ENCODE measurements around the gene GNG11. TPM values are rescaled to one million over a fixed set of nuclear protein-coding genes. Genes with fewer than 3 reads are reported as not detected.

GNG11 gene
- total and polyA plus RNA-seq, 2 donors (not counting 1 experiment from before 2014, with no cell fraction given), result 27.2 to 46.1 TPM

DNA sequence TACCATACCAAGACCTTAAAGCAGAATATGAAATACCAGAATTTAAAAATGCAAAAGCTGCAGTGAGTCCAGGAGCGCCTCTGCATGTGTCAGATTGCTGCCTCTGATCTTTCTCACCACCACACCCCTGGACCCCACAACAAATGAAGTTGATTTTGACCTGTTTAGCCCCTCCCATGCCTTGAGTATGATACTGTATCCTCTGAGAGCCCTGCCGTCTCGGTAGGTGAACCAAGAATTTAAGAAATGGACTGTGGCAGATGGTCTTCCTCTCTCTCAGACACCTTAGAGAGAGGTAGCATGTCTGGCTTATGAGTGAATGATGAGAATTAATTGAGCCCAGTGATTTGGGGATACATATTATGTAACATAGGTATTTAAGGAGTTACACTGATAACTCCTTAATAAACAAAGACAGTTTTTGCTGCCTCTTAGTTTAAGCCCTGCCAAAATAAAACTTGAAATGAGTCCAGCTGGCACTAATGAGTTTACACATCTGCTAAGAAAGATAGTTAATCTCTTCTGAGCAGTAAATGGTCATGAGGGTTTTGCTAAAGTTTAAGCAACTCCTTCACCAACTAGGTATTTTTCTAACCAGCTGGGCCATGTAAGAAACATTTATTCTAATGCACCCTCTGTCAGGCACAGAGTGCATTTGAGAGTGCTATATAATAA is 26.4 kb upstream of the GNG11 start:
- no peak overlapping the region for H3K4me2 ChIP-seq (ENCODE audit: extremely low read depth, insufficient read depth, low read length)
- H4K20me1 ChIP-seq (ENCODE audit: control insufficient read depth, extremely low read depth, insufficient read depth, low read length), result no peaks in the 10 kb centered on the region
- H3K27me3 ChIP-seq (ENCODE audit: control insufficient read depth, insufficient read depth, low read length), result no peaks in the 10 kb centered on the region
- no peak overlapping the region for H3K9ac ChIP-seq (ENCODE audit: insufficient read depth, low read length)
- no peak overlapping the region for H2AFZ ChIP-seq (ENCODE audit: low read length)
- no peaks in the 10 kb centered on the region for H3K36me3 ChIP-seq (ENCODE audit: control insufficient read depth, insufficient read depth, low read length)
- no peak overlapping the region for H3K27ac ChIP-seq (ENCODE audit: insufficient read depth, low read length)
- H3K4me1 ChIP-seq (ENCODE audit: control insufficient read depth, extremely low read depth, insufficient read depth, low read length), result no peaks in the 10 kb centered on the region
- no peaks in the 10 kb centered on the region for H3K9me3 ChIP-seq (ENCODE audit: control insufficient read depth, insufficient read depth, low read depth, low read length)
- H3K4me3 ChIP-seq (replicated peaks in 1 of 4; ENCODE audit: control extremely low read depth in 1 of 4, insufficient read depth in 1 of 4, low read depth in 3 of 4, low read length in 4 of 4), result no peak overlapping the region
- no peak for TF ChIP-seq CTCF (conservative IDR thresholded peaks at IDR 0.05 in 1 of 2, IDR thresholded peaks at IDR 0.05 in 1 of 2; ENCODE audit: low read depth in 1 of 2, low read length in 2 of 2)
- TF ChIP-seq EZH2 (IDR thresholded peaks at IDR 0.05; ENCODE audit: low read length, missing control alignments), result no peak
- H3K79me2 ChIP-seq (ENCODE audit: control insufficient read depth, insufficient read depth, low read length), result no peaks in the 10 kb centered on the region
- peak; percentile 44 to 56 for DNase-seq (ENCODE audit: low read depth in 2 of 2)

- no peaks in the 10 kb centered on the region for H3K79me2 ChIP-seq (ENCODE audit: control insufficient read depth, insufficient read depth, low read length)
- H3K4me2 ChIP-seq (ENCODE audit: extremely low read depth, insufficient read depth, low read length), result no peak overlapping the region
- H2AFZ ChIP-seq (ENCODE audit: low read length), result no peak overlapping the region
- no peaks in the 10 kb centered on the region for H3K36me3 ChIP-seq (ENCODE audit: control insufficient read depth, insufficient read depth, low read length)
- H4K20me1 ChIP-seq (ENCODE audit: control insufficient read depth, extremely low read depth, insufficient read depth, low read length), result no peaks in the 10 kb centered on the region
- no peak overlapping the region for H3K4me3 ChIP-seq (replicated peaks in 1 of 4; ENCODE audit: control extremely low read depth in 1 of 4, insufficient read depth in 1 of 4, low read depth in 3 of 4, low read length in 4 of 4)
- no peak for DNase-seq (ENCODE audit: low read depth in 2 of 2)
- H3K27ac ChIP-seq (ENCODE audit: insufficient read depth, low read length), result no peak overlapping the region
- no peaks in the 10 kb centered on the region for H3K4me1 ChIP-seq (ENCODE audit: control insufficient read depth, extremely low read depth, insufficient read depth, low read length)
- H3K9ac ChIP-seq (ENCODE audit: insufficient read depth, low read length), result no peak overlapping the region
- no peaks in the 10 kb centered on the region for H3K9me3 ChIP-seq (ENCODE audit: control insufficient read depth, insufficient read depth, low read depth, low read length)
- no peak for TF ChIP-seq EZH2 (IDR thresholded peaks at IDR 0.05; ENCODE audit: low read length, missing control alignments)
- no peak for TF ChIP-seq CTCF (conservative IDR thresholded peaks at IDR 0.05 in 1 of 2, IDR thresholded peaks at IDR 0.05 in 1 of 2; ENCODE audit: low read depth in 1 of 2, low read length in 2 of 2)
- H3K27me3 ChIP-seq (ENCODE audit: control insufficient read depth, insufficient read depth, low read length), result no peaks in the 10 kb centered on the region
These were observed 25.5 kb upstream of the GNG11 start for GRCh38 chr7:93895859-93896600.

- Histone ChIP-seq H4K20me1 (ENCODE audit: control insufficient read depth, extremely low read depth, insufficient read depth, low read length) (no peaks in the 10 kb centered on the region), H2AFZ (ENCODE audit: low read length) (no peak overlapping the region), H3K4me3 (replicated peaks in 1 of 4; ENCODE audit: control extremely low read depth in 1 of 4, insufficient read depth in 1 of 4, low read depth in 3 of 4, low read length in 4 of 4) (no peak overlapping the region), H3K27me3 (ENCODE audit: control insufficient read depth, insufficient read depth, low read length) (no peaks in the 10 kb centered on the region), H3K4me2 (ENCODE audit: extremely low read depth, insufficient read depth, low read length) (no peak overlapping the region), H3K4me1 (ENCODE audit: control insufficient read depth, extremely low read depth, insufficient read depth, low read length) (no peaks in the 10 kb centered on the region), H3K9me3 (ENCODE audit: control insufficient read depth, insufficient read depth, low read depth, low read length) (no peaks in the 10 kb centered on the region), H3K79me2 (ENCODE audit: control insufficient read depth, insufficient read depth, low read length) (no peaks in the 10 kb centered on the region), H3K36me3 (ENCODE audit: control insufficient read depth, insufficient read depth, low read length) (no peaks in the 10 kb centered on the region), H3K27ac (ENCODE audit: insufficient read depth, low read length) (no peak overlapping the region), H3K9ac (ENCODE audit: insufficient read depth, low read length) (no peak overlapping the region)
- TF ChIP-seq CTCF (conservative IDR thresholded peaks at IDR 0.05 in 1 of 2, IDR thresholded peaks at IDR 0.05 in 1 of 2; ENCODE audit: low read depth in 1 of 2, low read length in 2 of 2) (no peak), EZH2 (IDR thresholded peaks at IDR 0.05; ENCODE audit: low read length, missing control alignments) (no peak)
- no peak for DNase-seq (ENCODE audit: low read depth in 2 of 2)
These were observed 23.9 kb upstream of the GNG11 start for GRCh38 chr7:93897680-93898079.
